GM21717 (cell line): ENCODE data around the gene LAMP2.
"Not testable (repeated sequence)": the region's sequence is repeated elsewhere in the genome, so short reads cannot be mapped to it uniquely, and the experiment has no call there.

Experiments
- ATAC-seq: cut with Tn5 transposase; IDR thresholded peaks from one replicate; pipeline ENCODE4 v1.9.1; 2021; ENCODE audit warnings: mild to moderate bottlenecking, moderate library complexity; ENCODE audit not compliant: unreplicated experiment

Gene LAMP2

GRCh38 chrX:120468825-120469525 is at the start of gene LAMP2:
TSS of gene LAMP2 (minus strand) at chrX:120469296. CDS start at chrX:120469169, 127 bp downstream.
- peak; percentile 97 for ATAC-seq

GRCh38 chrX:120517936-120518335 is 48.8 kb upstream of the LAMP2 start:
- no peak for ATAC-seq

GRCh38 chrX:120514236-120514635 is 45.1 kb upstream of the LAMP2 start:
- ATAC-seq, result no peak

- ATAC-seq, result no peak
These were observed 43.5 kb upstream of the LAMP2 start for GRCh38 chrX:120512627-120513026.

- no peak for ATAC-seq
These were observed 43.1 kb upstream of the LAMP2 start for GRCh38 chrX:120512222-120512621.

- no peak for ATAC-seq
These were observed 35.5 kb upstream of the LAMP2 start for GRCh38 chrX:120504569-120504968.

GRCh38 chrX:120499301-120500072 is 30.4 kb upstream of the LAMP2 start:
- no peak for ATAC-seq

GRCh38 chrX:120490119-120490518 is 21.0 kb upstream of the LAMP2 start:
- ATAC-seq, result not testable (repeated sequence)

- ATAC-seq, result no peak
These were observed 17.7 kb upstream of the LAMP2 start for GRCh38 chrX:120486786-120487185.

GRCh38 chrX:120485638-120486520 is 16.8 kb upstream of the LAMP2 start:
- peak; percentile 84 for ATAC-seq

GRCh38 chrX:120485315-120485637 is 16.2 kb upstream of the LAMP2 start:
- ATAC-seq, result no peak

GRCh38 chrX:120477453-120477852 is 8.4 kb upstream of the LAMP2 start:
- ATAC-seq, result no peak

GRCh38 chrX:120476714-120477113 is 7.6 kb upstream of the LAMP2 start:
- ATAC-seq, result no peak

GRCh38 chrX:120475447-120475846 is 6.4 kb upstream of the LAMP2 start:
- not testable (repeated sequence) for ATAC-seq

- no peak for ATAC-seq
These were observed 5.0 kb upstream of the LAMP2 start for GRCh38 chrX:120474085-120474484.

- ATAC-seq, result not testable (repeated sequence)
These were observed 561 bp upstream of the LAMP2 start for GRCh38 chrX:120469657-120470056.

- ATAC-seq, result no peak
These were observed 644 bp downstream of the LAMP2 start for GRCh38 chrX:120468479-120468824.

- ATAC-seq, result no peak
These were observed 1.0 kb downstream of the LAMP2 start for GRCh38 chrX:120468071-120468470.

GRCh38 chrX:120464411-120464810 is 4.7 kb downstream of the LAMP2 start:
- ATAC-seq, result no peak

GRCh38 chrX:120463241-120463640 is 5.9 kb downstream of the LAMP2 start:
- no peak for ATAC-seq

GRCh38 chrX:120462370-120462769 is 6.7 kb downstream of the LAMP2 start:
- ATAC-seq, result no peak

- no peak for ATAC-seq
These were observed 9.8 kb downstream of the LAMP2 start for GRCh38 chrX:120459309-120459708.
